ACHN (cell line): ENCODE data around the gene ATF6.
A peak's percentile ranks its signal among the peaks of the same experiment; 100 is the strongest.
"Not testable (repeated sequence)": the region's sequence is repeated elsewhere in the genome, so short reads cannot be mapped to it uniquely, and the experiment has no call there.

Experiments used
- DNase-seq: peaks from one replicate; pipeline ENCODE4 v3.0.0-alpha.2; 2015
- in situ Hi-C: cut with HindIII; loops from 2 replicates; pipeline ENCODE4 v1.10.0; 2017; ENCODE audit warnings: low sequenced_read_pairs, low pct_ligation_motif_present, low pct_unique_long_range_greater_than_20kb

Gene ATF6

GRCh38 chr1:161731981-161732718, 34.0 kb upstream of the ATF6 start:
- no peak for DNase-seq
- in situ Hi-C loops, result no loop called here

- DNase-seq, result peak; percentile 19
- in situ Hi-C loops, result no loop called here
These were observed 32.6 kb upstream of the ATF6 start for GRCh38 chr1:161733526-161733925.

- DNase-seq, result no peak
- in situ Hi-C loops, result no loop called here
These were observed 30.3 kb upstream of the ATF6 start for GRCh38 chr1:161735837-161736236.

GRCh38 chr1:161736335-161736969, 29.7 kb upstream of the ATF6 start:
- DNase-seq, result no peak
- in situ Hi-C loops, result no loop called here

GRCh38 chr1:161737625-161738024, 28.5 kb upstream of the ATF6 start:
- in situ Hi-C loops, result no loop called here
- DNase-seq, result no peak

- peak; percentile 68 for DNase-seq
- in situ Hi-C loops, result no loop called here
These were observed 27.4 kb upstream of the ATF6 start for GRCh38 chr1:161738627-161739287.

- no peak for DNase-seq
- in situ Hi-C loops, result no loop called here
These were observed 26.1 kb upstream of the ATF6 start for GRCh38 chr1:161739865-161740566.

GRCh38 chr1:161740921-161741320, 25.2 kb upstream of the ATF6 start:
- in situ Hi-C loops, result no loop called here
- DNase-seq, result no peak

- DNase-seq, result no peak
- in situ Hi-C loops, result no loop called here
These were observed 22.9 kb upstream of the ATF6 start for GRCh38 chr1:161743231-161743630.

- no peak for DNase-seq
- in situ Hi-C loops, result no loop called here
These were observed 18.3 kb upstream of the ATF6 start for GRCh38 chr1:161747801-161748200.

GRCh38 chr1:161749509-161750407, 16.4 kb upstream of the ATF6 start, which contains the start of gene DUSP12:
DUSP12 (plus strand) TSS chr1:161749786; CDS start chr1:161749802, 16 bp downstream.
- in situ Hi-C loops, result no loop called here
- DNase-seq, result peak; percentile 96

- in situ Hi-C loops, result no loop called here
- DNase-seq, result peak; percentile 37
These were observed 2.5 kb upstream of the ATF6 start for GRCh38 chr1:161763522-161764098.

- no peak for DNase-seq
- in situ Hi-C loops, result no loop called here
These were observed 2.3 kb downstream of the ATF6 start for GRCh38 chr1:161768461-161768860.

GRCh38 chr1:161768986-161769672, 3.0 kb downstream of the ATF6 start:
- in situ Hi-C loops, result no loop called here
- DNase-seq, result no peak

- DNase-seq, in situ Hi-C loops: not testable (repeated sequence)
These were observed 3.5 kb downstream of the ATF6 start for GRCh38 chr1:161769673-161770045.

- DNase-seq, result no peak
- in situ Hi-C loops, result no loop called here
These were observed 4.1 kb downstream of the ATF6 start for GRCh38 chr1:161770250-161770649.

GRCh38 chr1:161771161-161771560, 5.0 kb downstream of the ATF6 start:
- DNase-seq, result no peak
- in situ Hi-C loops, result no loop called here
